GM23338 (cell line): Measurements from ENCODE around the gene ZNF444.

ENCODE experiments used
- EZH2 ChIP-seq: fragments of 200-600 bp; sonication (generic); IDR thresholded peaks from one replicate; pipeline ENCODE4 v1.8.0; 2017; ENCODE audit warnings: antibody characterized with exemption, mild to moderate bottlenecking, low read depth; ENCODE audit not compliant: unreplicated experiment
- EZH2phosphoT487 ChIP-seq: fragments of 200-600 bp; sonication (generic); IDR thresholded peaks from one replicate; pipeline ENCODE4 v1.8.1; 2018; ENCODE audit warnings: antibody characterized with exemption; ENCODE audit not compliant: unreplicated experiment
- POLR2AphosphoS5 ChIP-seq: IDR thresholded peaks from 2 replicates; pipeline ENCODE4 v1.6.1; 2016; ENCODE audit warnings: antibody characterized with exemption, low read depth
- TF ChIP-seq, protein P1 (sequence below), 2 experiments: fragments of 200-600 bp in 1 of 2; sonication (generic) in 1 of 2; conservative IDR thresholded peaks; 2 replicates each; pipeline versions ENCODE4 v1.5.1 to v1.6.1; 2016 to 2017; ENCODE audit warnings: antibody characterized with exemption in 2 of 2, low read depth in 2 of 2, mild to moderate bottlenecking in 2 of 2, moderate library complexity in 1 of 2
- TF ChIP-seq, protein P2 (sequence below): IDR thresholded peaks from 2 replicates; pipeline ENCODE4 v1.6.1; 2016; ENCODE audit warnings: antibody characterized with exemption

DNA sequence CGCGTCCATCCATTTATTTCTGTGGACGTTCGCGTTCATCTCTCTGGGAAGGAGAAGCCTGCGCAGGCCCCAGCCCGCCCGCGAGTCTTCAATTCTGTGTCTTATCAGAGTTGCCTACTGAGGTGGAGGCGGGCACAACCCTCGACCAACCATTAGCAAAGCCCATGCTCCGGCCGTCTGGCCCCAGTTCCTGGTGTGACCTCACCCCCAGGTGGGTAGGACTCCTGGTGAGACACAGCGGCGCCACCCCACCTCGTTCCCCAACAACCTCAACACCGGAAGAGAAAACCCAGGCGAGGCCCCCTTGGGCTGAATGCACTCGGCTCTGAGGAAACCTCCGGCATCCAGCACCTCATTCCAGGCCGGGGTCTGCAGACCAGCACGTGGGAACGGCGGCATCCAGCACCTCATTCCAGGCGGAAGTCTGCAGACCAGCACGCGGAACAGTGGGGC is 34.7 kb upstream of the ZNF444 start:
- no peak for TF ChIP-seq POLR2AphosphoS5
- TF ChIP-seq EZH2 = no peak
- TF ChIP-seq, protein P1, sequence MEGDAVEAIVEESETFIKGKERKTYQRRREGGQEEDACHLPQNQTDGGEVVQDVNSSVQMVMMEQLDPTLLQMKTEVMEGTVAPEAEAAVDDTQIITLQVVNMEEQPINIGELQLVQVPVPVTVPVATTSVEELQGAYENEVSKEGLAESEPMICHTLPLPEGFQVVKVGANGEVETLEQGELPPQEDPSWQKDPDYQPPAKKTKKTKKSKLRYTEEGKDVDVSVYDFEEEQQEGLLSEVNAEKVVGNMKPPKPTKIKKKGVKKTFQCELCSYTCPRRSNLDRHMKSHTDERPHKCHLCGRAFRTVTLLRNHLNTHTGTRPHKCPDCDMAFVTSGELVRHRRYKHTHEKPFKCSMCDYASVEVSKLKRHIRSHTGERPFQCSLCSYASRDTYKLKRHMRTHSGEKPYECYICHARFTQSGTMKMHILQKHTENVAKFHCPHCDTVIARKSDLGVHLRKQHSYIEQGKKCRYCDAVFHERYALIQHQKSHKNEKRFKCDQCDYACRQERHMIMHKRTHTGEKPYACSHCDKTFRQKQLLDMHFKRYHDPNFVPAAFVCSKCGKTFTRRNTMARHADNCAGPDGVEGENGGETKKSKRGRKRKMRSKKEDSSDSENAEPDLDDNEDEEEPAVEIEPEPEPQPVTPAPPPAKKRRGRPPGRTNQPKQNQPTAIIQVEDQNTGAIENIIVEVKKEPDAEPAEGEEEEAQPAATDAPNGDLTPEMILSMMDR (conservative IDR thresholded peaks at IDR 0.05; ENCODE audit: low read depth in 2 of 2) = no peak
- no peak for TF ChIP-seq EZH2phosphoT487
- TF ChIP-seq, protein P2, sequence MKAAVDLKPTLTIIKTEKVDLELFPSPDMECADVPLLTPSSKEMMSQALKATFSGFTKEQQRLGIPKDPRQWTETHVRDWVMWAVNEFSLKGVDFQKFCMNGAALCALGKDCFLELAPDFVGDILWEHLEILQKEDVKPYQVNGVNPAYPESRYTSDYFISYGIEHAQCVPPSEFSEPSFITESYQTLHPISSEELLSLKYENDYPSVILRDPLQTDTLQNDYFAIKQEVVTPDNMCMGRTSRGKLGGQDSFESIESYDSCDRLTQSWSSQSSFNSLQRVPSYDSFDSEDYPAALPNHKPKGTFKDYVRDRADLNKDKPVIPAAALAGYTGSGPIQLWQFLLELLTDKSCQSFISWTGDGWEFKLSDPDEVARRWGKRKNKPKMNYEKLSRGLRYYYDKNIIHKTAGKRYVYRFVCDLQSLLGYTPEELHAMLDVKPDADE = no peak
